ENCODE data around the gene PALMD. TPM values are rescaled to one million over a fixed set of nuclear protein-coding genes. Genes with fewer than 3 reads are reported as not detected.

The PALMD gene
- total RNA-seq, 1 donor from 2014 or later: not detected

DNA sequence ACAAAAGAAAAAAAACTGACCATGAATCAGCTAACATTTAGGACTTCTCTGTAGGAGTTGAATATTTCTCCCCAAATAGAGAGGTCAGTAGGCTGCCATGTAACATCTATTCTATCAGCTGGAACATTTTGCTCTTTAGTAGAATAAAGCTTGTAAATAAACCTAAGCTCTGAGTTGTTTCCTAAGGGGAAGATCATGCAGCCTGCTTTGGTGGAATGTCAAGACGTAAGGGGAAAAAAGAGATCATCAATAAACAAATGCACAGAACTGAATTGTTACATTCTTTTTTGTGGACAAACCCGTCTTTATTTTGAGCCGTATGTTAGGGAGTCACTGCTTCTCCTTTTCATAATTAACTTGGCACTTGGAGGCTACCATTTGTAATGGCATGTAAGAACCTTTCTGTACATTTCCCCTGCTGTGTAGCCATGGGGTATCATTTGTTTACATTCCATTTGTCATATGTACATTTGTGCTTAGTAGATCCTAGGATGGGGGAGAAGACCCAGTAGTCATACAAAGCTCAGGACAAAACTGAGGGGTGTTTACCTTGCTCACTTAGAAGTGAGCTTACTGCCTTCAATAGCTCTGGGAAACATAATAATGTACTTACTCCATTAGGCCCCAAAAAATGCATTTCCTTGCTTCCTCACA is 10.8 kb upstream of the PALMD start:
- CTCF ChIA-PET: no interaction called here
- intact Hi-C loops (cut with micrococcal nuclease): no loop called here
- DNase-seq (no peak), ATAC-seq (ENCODE audit: low read depth) (no peak)
- Mint-ChIP-seq H3K9me3 (no peaks in the 10 kb centered on the region), H3K4me1 (no peaks in the 10 kb centered on the region), H3K27ac (no peak overlapping the region), H3K36me3 (ENCODE audit: low read depth) (no peaks in the 10 kb centered on the region), H3K27me3 (no peaks in the 10 kb centered on the region), H3K4me3 (no peak overlapping the region)
- POLR2A ChIA-PET: no interaction called here
- TF ChIP-seq, protein P1, sequence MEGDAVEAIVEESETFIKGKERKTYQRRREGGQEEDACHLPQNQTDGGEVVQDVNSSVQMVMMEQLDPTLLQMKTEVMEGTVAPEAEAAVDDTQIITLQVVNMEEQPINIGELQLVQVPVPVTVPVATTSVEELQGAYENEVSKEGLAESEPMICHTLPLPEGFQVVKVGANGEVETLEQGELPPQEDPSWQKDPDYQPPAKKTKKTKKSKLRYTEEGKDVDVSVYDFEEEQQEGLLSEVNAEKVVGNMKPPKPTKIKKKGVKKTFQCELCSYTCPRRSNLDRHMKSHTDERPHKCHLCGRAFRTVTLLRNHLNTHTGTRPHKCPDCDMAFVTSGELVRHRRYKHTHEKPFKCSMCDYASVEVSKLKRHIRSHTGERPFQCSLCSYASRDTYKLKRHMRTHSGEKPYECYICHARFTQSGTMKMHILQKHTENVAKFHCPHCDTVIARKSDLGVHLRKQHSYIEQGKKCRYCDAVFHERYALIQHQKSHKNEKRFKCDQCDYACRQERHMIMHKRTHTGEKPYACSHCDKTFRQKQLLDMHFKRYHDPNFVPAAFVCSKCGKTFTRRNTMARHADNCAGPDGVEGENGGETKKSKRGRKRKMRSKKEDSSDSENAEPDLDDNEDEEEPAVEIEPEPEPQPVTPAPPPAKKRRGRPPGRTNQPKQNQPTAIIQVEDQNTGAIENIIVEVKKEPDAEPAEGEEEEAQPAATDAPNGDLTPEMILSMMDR (IDR thresholded peaks at IDR 0.05): no peak

DNA sequence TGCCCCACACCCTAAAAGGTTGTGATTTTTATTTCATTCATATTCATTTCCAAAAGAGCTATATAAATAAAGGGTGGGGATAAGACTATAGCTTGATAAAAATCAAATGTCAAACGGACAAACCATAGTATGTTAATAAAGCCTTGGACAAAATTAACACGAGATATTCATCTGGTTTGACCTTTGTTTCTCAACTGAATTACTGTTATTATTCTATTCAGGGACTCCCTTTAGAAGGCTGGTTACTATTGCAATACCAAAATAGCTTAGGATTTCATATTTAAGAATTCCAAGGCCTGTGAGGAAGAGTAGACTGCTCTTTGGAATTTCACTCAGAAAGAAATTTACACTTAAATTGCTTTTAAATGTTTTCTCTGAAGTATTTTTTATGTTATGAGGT is 10.2 kb upstream of the PALMD start:
- TF ChIP-seq, protein P1 (IDR thresholded peaks at IDR 0.05): no peak
- Mint-ChIP-seq H3K4me3 (no peak overlapping the region), H3K36me3 (ENCODE audit: low read depth) (no peaks in the 10 kb centered on the region), H3K4me1 (no peaks in the 10 kb centered on the region), H3K27me3 (no peaks in the 10 kb centered on the region), H3K27ac (no peak overlapping the region), H3K9me3 (no peaks in the 10 kb centered on the region)
- intact Hi-C loops (cut with micrococcal nuclease): no loop called here
- ChIA-PET CTCF (no interaction called here), POLR2A (no interaction called here)
- ATAC-seq (ENCODE audit: low read depth) (no peak), DNase-seq (no peak)

DNA sequence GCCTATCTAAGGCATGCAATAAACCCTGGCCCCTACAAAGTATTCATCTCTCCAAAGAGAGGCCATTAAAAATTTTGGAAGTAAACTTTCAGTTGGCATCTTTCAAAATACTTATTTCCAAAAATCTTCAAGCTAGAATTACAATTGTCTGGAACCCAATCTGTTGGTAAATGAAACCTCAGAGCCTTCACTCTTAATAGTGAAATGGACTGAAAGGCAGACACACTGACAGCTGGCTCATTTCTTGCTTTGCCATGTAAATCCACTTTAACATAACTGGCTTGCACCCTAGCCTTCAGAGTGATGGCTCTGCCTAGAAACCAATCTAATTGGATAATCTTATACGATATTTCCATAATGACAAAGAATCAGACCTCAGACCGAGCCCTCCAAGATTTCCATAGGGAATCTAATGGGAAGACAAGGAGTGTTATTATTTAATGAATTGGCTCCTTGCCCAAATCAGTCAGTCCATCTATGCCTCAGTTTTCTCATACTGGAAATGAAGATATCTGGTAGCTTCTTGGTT is 9.2 kb upstream of the PALMD start:
- Mint-ChIP-seq H3K4me1 (no peaks in the 10 kb centered on the region), H3K27ac (no peak overlapping the region), H3K4me3 (no peak overlapping the region), H3K36me3 (ENCODE audit: low read depth) (no peaks in the 10 kb centered on the region), H3K27me3 (no peaks in the 10 kb centered on the region), H3K9me3 (no peaks in the 10 kb centered on the region)
- intact Hi-C loops (cut with micrococcal nuclease): no loop called here
- TF ChIP-seq, protein P1 (IDR thresholded peaks at IDR 0.05): no peak
- POLR2A ChIA-PET: no interaction called here
- CTCF ChIA-PET: no interaction called here
- DNase-seq (no peak), ATAC-seq (ENCODE audit: low read depth) (no peak)

DNA sequence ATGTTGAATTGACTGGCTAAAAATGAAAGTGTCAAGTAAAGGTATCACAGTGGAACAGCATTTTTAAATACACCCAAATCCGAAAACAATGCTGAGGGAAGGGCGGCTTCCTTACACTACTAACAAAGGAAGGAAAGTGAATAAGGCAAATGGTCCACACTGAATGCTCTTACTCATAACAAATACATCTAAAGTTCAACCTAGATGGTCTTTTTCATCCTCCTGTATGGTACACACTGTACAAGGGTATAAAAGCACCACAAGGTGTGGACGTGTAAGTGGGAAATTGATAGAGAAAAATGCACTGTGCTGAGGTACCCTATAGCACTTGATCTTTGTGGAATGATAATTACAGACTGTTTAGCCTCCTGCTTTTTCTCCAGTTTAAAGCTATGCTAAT is 7.1 kb upstream of the PALMD start:
- Mint-ChIP-seq H3K9me3 (no peaks in the 10 kb centered on the region), H3K36me3 (ENCODE audit: low read depth) (no peaks in the 10 kb centered on the region), H3K27ac (no peak overlapping the region), H3K4me1 (no peaks in the 10 kb centered on the region), H3K4me3 (no peak overlapping the region), H3K27me3 (no peaks in the 10 kb centered on the region)
- ChIA-PET CTCF (no interaction called here), POLR2A (no interaction called here)
- TF ChIP-seq, protein P1 (IDR thresholded peaks at IDR 0.05): no peak
- intact Hi-C loops (cut with micrococcal nuclease): no loop called here
- DNase-seq (no peak), ATAC-seq (ENCODE audit: low read depth) (no peak)

DNA sequence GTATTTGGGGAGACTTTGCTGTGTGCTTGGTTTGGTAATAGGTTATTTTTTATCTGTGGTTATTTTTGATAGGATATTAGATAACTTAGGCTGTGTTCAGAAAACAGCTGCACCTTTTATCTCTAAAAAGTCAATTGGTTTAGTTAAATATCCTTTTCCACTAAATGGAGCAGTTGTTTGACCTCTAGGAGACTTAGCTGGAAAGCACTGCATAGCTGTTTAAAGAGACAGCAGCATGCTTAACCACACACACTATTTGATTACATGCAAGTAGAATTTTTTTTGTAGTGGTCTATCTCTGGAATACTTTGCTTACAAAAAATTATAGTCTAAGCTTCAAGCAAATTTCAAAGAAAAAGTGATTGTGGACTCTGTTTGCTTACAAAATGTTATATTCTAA is 6.5 kb upstream of the PALMD start:
- H3K27ac Mint-ChIP-seq: no peak overlapping the region
- TF ChIP-seq, protein P1 (IDR thresholded peaks at IDR 0.05): no peak
- ATAC-seq (ENCODE audit: low read depth) (no peak), DNase-seq (no peak)
- intact Hi-C loops (cut with micrococcal nuclease): no loop called here
- H3K4me3 Mint-ChIP-seq: no peak overlapping the region
- no peaks in the 10 kb centered on the region for H3K9me3 Mint-ChIP-seq
- no peaks in the 10 kb centered on the region for H3K27me3 Mint-ChIP-seq
- no peaks in the 10 kb centered on the region for H3K36me3 Mint-ChIP-seq (ENCODE audit: low read depth)
- CTCF ChIA-PET: no interaction called here
- no peaks in the 10 kb centered on the region for H3K4me1 Mint-ChIP-seq
- POLR2A ChIA-PET: no interaction called here

Data from activated B cell treated with CpG ODN at 0.5 μM for 24 hours (primary cell).